Neuronal stem cell (in vitro differentiated cells): ENCODE measurements around the gene SPOCD1.

ENCODE experiments used
- DNase-seq: peaks from one replicate; pipeline ENCODE4 v3.0.0-alpha.2; 2013; ENCODE audit warnings: low spot score
- H2AFZ ChIP-seq: one replicate; pipeline ENCODE4 v1.6.1; 2013; ENCODE audit warnings: mild to moderate bottlenecking, low read length, inconsistent platforms
- H2AK5ac ChIP-seq: 2 replicates; pipeline ENCODE4 v1.6.1; 2013; ENCODE audit warnings: low read depth, mild to moderate bottlenecking, inconsistent platforms, low read length, moderate library complexity, mixed read lengths
- H2BK120ac ChIP-seq: 2 replicates; pipeline ENCODE4 v1.6.1; 2013; ENCODE audit warnings: low read depth, mild to moderate bottlenecking, inconsistent platforms, low read length, moderate library complexity, mixed read lengths
- H2BK12ac ChIP-seq: one replicate; pipeline ENCODE4 v1.6.1; 2013; ENCODE audit warnings: low read length, inconsistent platforms
- H2BK15ac ChIP-seq: 2 replicates; pipeline ENCODE4 v1.6.1; 2013; ENCODE audit warnings: mild to moderate bottlenecking, low read length, inconsistent platforms, mixed read lengths
- H2BK5ac ChIP-seq: one replicate; pipeline ENCODE4 v1.6.1; 2013; ENCODE audit warnings: inconsistent platforms, mild to moderate bottlenecking, low read length, moderate library complexity
- H3K14ac ChIP-seq: one replicate; pipeline ENCODE4 v1.6.1; 2013; ENCODE audit warnings: low read length, inconsistent platforms
- H3K18ac ChIP-seq: 2 replicates; pipeline ENCODE4 v1.6.1; 2013; ENCODE audit warnings: low read length, inconsistent platforms
- H3K23ac ChIP-seq: 2 replicates; pipeline ENCODE4 v1.6.1; 2013; ENCODE audit warnings: low read depth, mild to moderate bottlenecking, mixed read lengths, low read length, inconsistent platforms; ENCODE audit not compliant: poor library complexity
- H3K27ac ChIP-seq: replicated peaks from 3 replicates; pipeline ENCODE4 v1.5.1; 2013; ENCODE audit warnings: low read length, inconsistent platforms
- H3K27me3 ChIP-seq, 3 experiments: 2 replicates each; pipeline ENCODE4 v1.6.1; 2013; ENCODE audit warnings: low read length in 3 of 3, mild to moderate bottlenecking in 2 of 3, inconsistent platforms in 1 of 3, low read depth in 1 of 3, mixed read lengths in 1 of 3, moderate library complexity in 1 of 3; ENCODE audit not compliant: control insufficient read depth in 3 of 3, insufficient read depth in 3 of 3
- H3K36me3 ChIP-seq, 2 donors: replicated peaks in 1 of 2; 2 replicates each; pipeline ENCODE4 v1.6.1; 2013; ENCODE audit warnings: low read length in 2 of 2; ENCODE audit not compliant: control insufficient read depth in 2 of 2, insufficient read depth in 2 of 2
- H3K4ac ChIP-seq: 2 replicates; pipeline ENCODE4 v1.6.1; 2013; ENCODE audit warnings: inconsistent platforms, mild to moderate bottlenecking, low read length, moderate library complexity
- H3K4me1 ChIP-seq, 2 donors: 1 replicate in 1 of 2; 2 replicates in 1 of 2; pipeline ENCODE4 v1.6.1; 2013; ENCODE audit warnings: low read length in 2 of 2, low read depth in 1 of 2; ENCODE audit not compliant: control insufficient read depth in 2 of 2, insufficient read depth in 1 of 2
- H3K4me2 ChIP-seq: one replicate; pipeline ENCODE4 v1.6.1; 2013; ENCODE audit warnings: mild to moderate bottlenecking, low read length, inconsistent platforms; ENCODE audit not compliant: insufficient read depth, poor library complexity, severe bottlenecking
- H3K4me3 ChIP-seq, 2 donors: 2 replicates each; pipeline ENCODE4 v1.5.1; 2013; ENCODE audit warnings: low read length in 2 of 2, mild to moderate bottlenecking in 2 of 2, inconsistent platforms in 1 of 2, moderate library complexity in 1 of 2
- H3K79me1 ChIP-seq: one replicate; pipeline ENCODE4 v1.6.1; 2013; ENCODE audit warnings: low read depth, mild to moderate bottlenecking, inconsistent platforms, low read length, moderate library complexity
- H3K9ac ChIP-seq: one replicate; pipeline ENCODE4 v1.6.1; 2013; ENCODE audit warnings: mild to moderate bottlenecking, low read depth, low read length, inconsistent platforms; ENCODE audit not compliant: poor library complexity
- H3K9me3 ChIP-seq, 2 donors: replicated peaks in 1 of 2; 2 replicates each; pipeline versions ENCODE3 to v1.6.1; 2013; ENCODE audit warnings: low read length in 2 of 2, mild to moderate bottlenecking in 2 of 2, inconsistent platforms in 1 of 2, low read depth in 1 of 2, mixed read lengths in 1 of 2, moderate library complexity in 1 of 2; ENCODE audit not compliant: control insufficient read depth in 2 of 2, insufficient read depth in 1 of 2
- H4K8ac ChIP-seq: one replicate; pipeline ENCODE4 v1.6.1; 2013; ENCODE audit warnings: low read depth, mild to moderate bottlenecking, inconsistent platforms, low read length, moderate library complexity
- H4K91ac ChIP-seq: one replicate; pipeline ENCODE4 v1.6.1; 2013; ENCODE audit warnings: low read length, low read depth, mild to moderate bottlenecking, inconsistent platforms; ENCODE audit not compliant: poor library complexity
- WGBS, 2 donors: extraction: QIAGEN DNeasy Blood & Tissue Kit; methylation state at CpG; one replicate each; pipeline ENCODE4 v1.1.7; 2013; ENCODE audit warnings: missing lambda C conversion rate in 2 of 2, mixed read lengths in 1 of 2; ENCODE audit not compliant: insufficient read length in 2 of 2, insufficient replicate concordance in 1 of 2; ENCODE audit errors: extremely low coverage in 2 of 2; 5-methylcytosine and 5-hydroxymethylcytosine counted together

The SPOCD1 gene

GRCh38 chr1:31762726-31763670 is 52.8 kb downstream of the SPOCD1 start:
- Histone ChIP-seq H2AK5ac (peak overlapping the region; percentile 54), H2BK12ac (no peak overlapping the region), H3K9me3 (no peaks in the 10 kb centered on the region)

GRCh38 chr1:31762323-31762722 is 53.5 kb downstream of the SPOCD1 start:
- WGBS, 2 donors: no CpG with 5 or more reads among the region's 7 CpGs
- Histone ChIP-seq H3K4me3 (peak overlapping the region in 1 of 2 donors; percentile 90), H3K4me1 (peaks cover 48 to 50% of the 10 kb centered on the region in 2 donors), H4K8ac (no peak overlapping the region), H2BK12ac (no peak overlapping the region), H3K18ac (peak overlapping the region; percentile 31), H4K91ac (no peak overlapping the region), H3K4ac (no peak overlapping the region), H3K79me1 (no peaks in the 10 kb centered on the region), H3K27ac (no peak overlapping the region), H2AK5ac (peak overlapping the region; percentile 54), H2BK120ac (peak overlapping the region; percentile 58), H3K4me2 (peak overlapping the region; percentile 100), H3K23ac (peak overlapping the region; percentile 32), H2BK5ac (no peak overlapping the region), H3K14ac (no peak overlapping the region), H3K36me3 (no peaks in the 10 kb centered on the region), H2AFZ (no peak overlapping the region), H3K9me3 (no peaks in the 10 kb centered on the region), H2BK15ac (peak overlapping the region; percentile 96), H3K27me3 (peaks cover 0 to 44% (median 15%) of the 10 kb centered on the region in 3 experiments), H3K9ac (no peak overlapping the region)
- no peak for DNase-seq

More at GRCh38 chr1:31762726-31763670, 52.8 kb downstream of the SPOCD1 start:
- Histone ChIP-seq H3K79me1 (no peaks in the 10 kb centered on the region), H3K27me3 (peaks cover 0 to 50% (median 15%) of the 10 kb centered on the region in 3 experiments), H3K4me3 (peak overlapping the region; percentile 41 to 90), H2BK120ac (no peak overlapping the region), H2BK5ac (peak overlapping the region; percentile 54), H2BK15ac (peak overlapping the region; percentile 70), H4K8ac (no peak overlapping the region), H4K91ac (no peak overlapping the region), H3K14ac (peak overlapping the region; percentile 3), H3K27ac (no peak overlapping the region), H3K18ac (peak overlapping the region; percentile 93), H2AFZ (peak overlapping the region; percentile 87), H3K4ac (no peak overlapping the region), H3K36me3 (no peaks in the 10 kb centered on the region), H3K9ac (peak overlapping the region; percentile 87), H3K4me2 (peak overlapping the region; percentile 100), H3K23ac (no peak overlapping the region), H3K4me1 (peaks cover 48 to 52% of the 10 kb centered on the region in 2 donors)
- peak; percentile 72 for DNase-seq
- WGBS, 2 donors: no CpG with 5 or more reads among the region's 60 CpGs

GRCh38 chr1:31761883-31762282 is 53.9 kb downstream of the SPOCD1 start:
- Histone ChIP-seq H3K4me2 (no peak overlapping the region), H2BK5ac (no peak overlapping the region), H3K9ac (no peak overlapping the region), H3K4ac (no peak overlapping the region), H3K36me3 (no peaks in the 10 kb centered on the region), H2AK5ac (peak overlapping the region; percentile 54), H3K27me3 (peaks cover 0 to 39% (median 15%) of the 10 kb centered on the region in 3 experiments), H3K79me1 (no peaks in the 10 kb centered on the region), H2BK120ac (peak overlapping the region; percentile 58), H3K9me3 (no peaks in the 10 kb centered on the region), H3K18ac (no peak overlapping the region), H3K27ac (no peak overlapping the region), H3K4me3 (no peak overlapping the region), H4K8ac (no peak overlapping the region), H4K91ac (no peak overlapping the region), H2BK15ac (peak overlapping the region; percentile 96), H3K4me1 (peaks cover 48% of the 10 kb centered on the region in 2 donors), H3K14ac (no peak overlapping the region), H2AFZ (no peak overlapping the region), H2BK12ac (no peak overlapping the region), H3K23ac (peak overlapping the region; percentile 32)
- WGBS, 2 donors: no CpG with 5 or more reads among the region's 6 CpGs
- DNase-seq: no peak
